GM12878 (cell line): ENCODE data around the gene DDR1. TPM values are rescaled to one million over a fixed set of nuclear protein-coding genes. Genes with fewer than 3 reads are reported as not detected.

Experiments used
- ATAC-seq: fragments of 200-7000 bp; cut with Tn5 transposase; 3 replicates; pipeline ENCODE4 v1.9.1; 2020; ENCODE audit warnings: mild to moderate bottlenecking, moderate library complexity
- BruUV-seq: library from RNA; stranded (reverse); fragments of 400-500 nt; replicated peaks from 2 replicates; lab custom pipeline; 2021; lab: Mats Ljungman, UMichigan
- CTCF ChIA-PET: fragments of 300-600 bp; sonication (Branson Sonifier 250); formaldehyde crosslinking; extraction: SDS; loops from one replicate; lab custom pipeline; 2021; ENCODE audit warnings: inconsistent platforms; lab: Yijun Ruan, JAX
- POLR2A ChIA-PET: fragments of 350-600 bp; formaldehyde crosslinking; extraction: SDS; loops from one replicate; lab custom pipeline; 2021; ENCODE audit warnings: inconsistent platforms; lab: Charles Lee
- RAD21 ChIA-PET: fragments of 300-600 bp; sonication (Branson Sonifier 250); formaldehyde crosslinking; loops from one replicate; lab custom pipeline; 2023; ENCODE audit warnings: antibody characterized with exemption; ENCODE audit not compliant: unreplicated experiment; lab: Charles Lee
- SMC1A ChIA-PET: fragments of 300-600 bp; sonication (Branson Sonifier 250); formaldehyde crosslinking; loops from one replicate; lab custom pipeline; 2023; ENCODE audit not compliant: unreplicated experiment, uncharacterized antibody; lab: Charles Lee
- DNase-seq: peaks from one replicate; pipeline ENCODE4 v3.0.0-alpha.2; 2011; ENCODE audit warnings: low read depth, low spot score
- FAIRE-seq: peaks from 3 replicates; lab custom pipeline; 2011; peaks lifted over from hg19 to GRCh38; lab: Jason Lieb, UNC
- H2AFZ ChIP-seq: 2 replicates; pipeline ENCODE4 v1.6.0; 2011; ENCODE audit warnings: low read depth, low read length, control low read depth; ENCODE audit not compliant: control insufficient read depth
- H3K27ac ChIP-seq: 2 replicates; pipeline ENCODE4 v1.5.1; 2011; ENCODE audit warnings: control low read depth; ENCODE audit not compliant: control insufficient read depth, insufficient read depth
- H3K27me3 ChIP-seq, 2 experiments: replicated peaks in 1 of 2; 2 replicates each; pipeline versions ENCODE4 v1.6.0 to v1.6.1; 2011; ENCODE audit warnings: low read length in 1 of 2; ENCODE audit not compliant: control insufficient read depth in 2 of 2, insufficient read depth in 2 of 2
- H3K36me3 ChIP-seq, 2 experiments: 2 replicates each; pipeline ENCODE4 v1.5.1; 2011; ENCODE audit warnings: low read length in 1 of 2; ENCODE audit not compliant: control insufficient read depth in 2 of 2, insufficient read depth in 2 of 2
- H3K4me1 ChIP-seq: 2 replicates; pipeline ENCODE4 v1.6.1; 2011; ENCODE audit warnings: mild to moderate bottlenecking, low read length, moderate library complexity, mixed read lengths; ENCODE audit not compliant: control insufficient read depth, insufficient read depth
- H3K4me2 ChIP-seq: 2 replicates; pipeline ENCODE4 v1.6.0; 2011; ENCODE audit warnings: control low read depth; ENCODE audit not compliant: control insufficient read depth, insufficient read depth
- H3K4me3 ChIP-seq: fragments of 200-600 bp; sonication (generic); 2 replicates; pipeline ENCODE4 v1.5.1; 2016
- H3K79me2 ChIP-seq: 2 replicates; pipeline ENCODE4 v1.6.0; 2011; ENCODE audit warnings: low read length; ENCODE audit not compliant: control insufficient read depth, insufficient read depth
- H3K9ac ChIP-seq: 2 replicates; pipeline ENCODE4 v1.8.0; 2011; ENCODE audit warnings: low read length, control low read depth, mixed read lengths; ENCODE audit not compliant: control insufficient read depth, insufficient read depth
- H3K9me3 ChIP-seq: replicated peaks from 3 replicates; pipeline ENCODE4 v1.5.1; 2011; ENCODE audit warnings: mild to moderate bottlenecking, low read length; ENCODE audit not compliant: control insufficient read depth, insufficient read depth
- H4K20me1 ChIP-seq: 2 replicates; pipeline ENCODE4 v1.6.0; 2011; ENCODE audit not compliant: control insufficient read depth, insufficient read depth
- BACH1 ChIP-seq: fragments of 450-650 bp; IDR thresholded peaks from 2 replicates; pipeline ENCODE4 v1.6.1; 2017; ENCODE audit warnings: mild to moderate bottlenecking, borderline replicate concordance
- CBX5 ChIP-seq: sonication (generic); IDR thresholded peaks from 2 replicates; pipeline ENCODE4 v1.6.1; 2016; ENCODE audit warnings: low read depth, moderate library complexity, mild to moderate bottlenecking, inconsistent platforms
- HDAC2 ChIP-seq: fragments of 200-600 bp; sonication (generic); IDR thresholded peaks from 2 replicates; pipeline ENCODE4 v1.6.1; 2017
- IKZF2 ChIP-seq, 2 experiments: fragments of 450-650 bp; IDR thresholded peaks; 2 replicates each; pipeline ENCODE4 v1.6.1; 2017; ENCODE audit warnings: mild to moderate bottlenecking in 2 of 2, moderate library complexity in 2 of 2
- MYC ChIP-seq: IDR thresholded peaks from 2 replicates; pipeline ENCODE4 v1.6.1; 2011; ENCODE audit warnings: mild to moderate bottlenecking, low read length, moderate library complexity, inconsistent platforms; ENCODE audit not compliant: insufficient read depth, insufficient replicate concordance, insufficient read length, severe bottlenecking
- NFIC ChIP-seq: IDR thresholded peaks from 2 replicates; pipeline ENCODE4 v1.6.1; 2012; ENCODE audit warnings: low read depth, mild to moderate bottlenecking, inconsistent platforms, low read length, moderate library complexity
- NRF1 ChIP-seq: conservative IDR thresholded peaks from 2 replicates; pipeline ENCODE4 v1.6.1; 2011; ENCODE audit warnings: mild to moderate bottlenecking, low read depth, low read length, improper control_type of control experiment
- PAX5 ChIP-seq: IDR thresholded peaks from 2 replicates; pipeline ENCODE4 v1.6.1; 2011; ENCODE audit warnings: low read depth, low read length, borderline replicate concordance
- POU2F2 ChIP-seq: IDR thresholded peaks from 3 replicates; pipeline ENCODE4 v1.6.1; 2011; ENCODE audit warnings: low read depth, mild to moderate bottlenecking, low read length, borderline replicate concordance
- REST ChIP-seq: IDR thresholded peaks from 2 replicates; pipeline ENCODE4 v1.6.1; 2012; ENCODE audit warnings: mild to moderate bottlenecking, low read depth, low read length
- SMAD5 ChIP-seq: IDR thresholded peaks from 2 replicates; pipeline ENCODE4 v1.6.1; 2016; ENCODE audit warnings: antibody characterized with exemption, low read depth
- YY1 ChIP-seq: IDR thresholded peaks from 2 replicates; pipeline ENCODE4 v1.6.1; 2011; ENCODE audit warnings: low read depth, mild to moderate bottlenecking, low read length
- ZBED1 ChIP-seq: IDR thresholded peaks from 2 replicates; pipeline ENCODE4 v1.6.1; 2016; ENCODE audit warnings: borderline replicate concordance
- WGBS: methylation state at CpG from one replicate; pipeline ENCODE4 v1.1.6; 2016; ENCODE audit warnings: low lambda C conversion rate; ENCODE audit not compliant: insufficient replicate concordance, insufficient coverage; ENCODE audit errors: missing lambda C conversion rate; 5-methylcytosine and 5-hydroxymethylcytosine counted together
- in situ Hi-C: fragments of 300-500 bp; cut with MboI; formaldehyde crosslinking; loops from 9 replicates; pipeline ENCODE4 v1.14.3; 2018; ENCODE audit warnings: mixed read lengths
- intact Hi-C: fragments of 100-400 bp; cut with micrococcal nuclease; formaldehyde crosslinking; loops from one replicate; pipeline ENCODE4 v1.14.2; 2022; ENCODE audit not compliant: unreplicated experiment
- polyA plus RNA-seq, 11 experiments: library from polyadenylated mRNA; depleted of rRNA in 4 of 11; unstranded in 6 of 11; stranded (reverse) in 5 of 11; fragments of >200 nt; fragmentation: Nextera tagmentation in 4 of 11; fragmentation: Illumina TruSeq in 1 of 11; extraction: Ambion mirVana in 4 of 11; extraction: Trizol in 1 of 11; gene quantifications; 1 replicate in 1 of 11; 2 replicates in 10 of 11; pipeline versions ENCODE4 v1.2.1 to v1.2.3, GENCODE V29; 2011 to 2016; ENCODE audit warnings: inconsistent platforms in 2 of 11, missing spikeins in 2 of 11, low read depth in 1 of 11
- total RNA-seq, 4 experiments: library from RNA; depleted of rRNA in 3 of 4; stranded (reverse); fragments of >200 nt in 3 of 4; fragmentation: Illumina TruSeq in 1 of 4; extraction: Trizol in 1 of 4; gene quantifications; 2 replicates each; pipeline versions ENCODE4 v1.2.1 to v1.2.3, GENCODE V29; 2013 to 2021

Gene DDR1
- total and polyA plus RNA-seq, 10 of the 15 experiments (the other 5 are each of a cell fraction or from before 2014, with no cell fraction given), result 1.1 to 39.0 (median 11.9) TPM

DNA sequence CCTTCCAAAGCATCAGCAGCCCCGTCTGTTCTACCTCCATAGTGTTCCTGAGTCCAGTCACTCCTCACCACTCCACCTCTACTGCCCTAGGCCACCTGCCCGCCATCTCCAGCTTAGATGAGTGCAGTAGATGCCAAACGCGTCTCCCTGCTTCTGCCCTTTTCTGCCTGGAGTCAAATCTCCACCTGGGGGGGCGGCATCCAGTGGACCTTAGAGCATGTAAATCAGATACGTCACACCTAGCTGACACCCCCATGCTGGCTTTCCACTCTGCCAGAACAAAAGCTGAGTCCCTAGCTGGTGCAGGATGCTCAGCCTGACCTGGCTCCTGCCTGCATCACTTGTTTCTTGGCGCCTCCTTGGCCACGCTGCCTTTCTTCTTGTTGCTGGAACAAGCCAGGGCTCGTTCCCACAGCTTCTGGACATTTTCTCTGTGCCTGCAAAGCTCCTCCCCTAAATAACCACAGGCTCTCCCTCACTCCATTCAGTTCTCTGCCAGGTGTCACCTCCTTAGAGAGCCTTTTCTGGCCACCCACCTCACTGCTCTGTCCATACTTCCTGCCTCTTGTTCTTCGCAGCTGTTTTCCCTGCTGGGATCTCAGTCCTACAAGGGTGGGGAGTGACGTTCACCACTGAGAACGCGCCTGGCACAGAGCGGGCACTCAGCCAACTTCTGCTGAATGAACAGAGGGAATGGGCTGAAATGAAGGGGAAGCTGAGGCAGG, 5.8 kb downstream of the DDR1 start:
- 54% methylated on average over 14 of the region's 14 CpGs for WGBS
- in situ Hi-C loops, result no loop called here
- FAIRE-seq, result no peak

More for the DNA sequence above, 5.8 kb downstream of the DDR1 start:
- H3K9me3 ChIP-seq, result no peaks in the 10 kb centered on the region
- H3K4me3 ChIP-seq, result no peak overlapping the region
- ChIA-PET CTCF (interaction anchor here (1.2 to 2.5 kb wide), 4 partner anchors 23 to 190 kb away, joined by 3 to 8 read pairs (median 6); partner anchors contain the start of gene VARS2), RAD21 (interaction anchor here (0.6 to 3.1 kb wide), 4 partner anchors 11 to 209 kb away, joined by 3 to 18 read pairs (median 4); partner anchors contain the start of gene VARS2), SMC1A (interaction anchor here (1.0 to 2.0 kb wide), 2 partner anchors 23 to 49 kb away, joined by 4 to 5 read pairs; no protein-coding TSS in a partner anchor), POLR2A (interaction anchor here (1.0 to 1.8 kb wide), 2 partner anchors 10 to 24 kb away, joined by 3 to 5 read pairs; partner anchors contain the start of gene VARS2)
- H3K4me1 ChIP-seq, result peaks cover 13% of the 10 kb centered on the region
- no peak overlapping the region for H3K27ac ChIP-seq
- DNase-seq (no peak), ATAC-seq (no peak)
- H3K36me3 ChIP-seq, result peaks cover 0 to 6% of the 10 kb centered on the region in 2 experiments; a peak in 3 of 4 replicates
- no peak overlapping the region for H2AFZ ChIP-seq
- no peak overlapping the region for H3K9ac ChIP-seq
- H3K4me2 ChIP-seq, result no peak overlapping the region
- intact Hi-C loops, result no loop called here
- H3K27me3 ChIP-seq, result no peaks in the 10 kb centered on the region
- no peaks in the 10 kb centered on the region for H4K20me1 ChIP-seq
- H3K79me2 ChIP-seq, result peaks cover 10% of the 10 kb centered on the region
- BruUV-seq, result no TSS peak
- TF ChIP-seq POU2F2 (no peak), YY1 (no peak), HDAC2 (no peak), MYC (no peak), NFIC (no peak), BACH1 (no peak), PAX5 (no peak), IKZF2 (IDR thresholded peaks at IDR 0.05) (no peak), CBX5 (no peak), ZBED1 (no peak), NRF1 (no peak), REST (no peak), SMAD5 (no peak)
